Measurements from ENCODE around the gene TBRG4. TPM values are rescaled to one million over a fixed set of nuclear protein-coding genes. Genes with fewer than 3 reads are reported as not detected.

Gene TBRG4
- total RNA-seq, 2 experiments from 2014 or later: 197 TPM

DNA sequence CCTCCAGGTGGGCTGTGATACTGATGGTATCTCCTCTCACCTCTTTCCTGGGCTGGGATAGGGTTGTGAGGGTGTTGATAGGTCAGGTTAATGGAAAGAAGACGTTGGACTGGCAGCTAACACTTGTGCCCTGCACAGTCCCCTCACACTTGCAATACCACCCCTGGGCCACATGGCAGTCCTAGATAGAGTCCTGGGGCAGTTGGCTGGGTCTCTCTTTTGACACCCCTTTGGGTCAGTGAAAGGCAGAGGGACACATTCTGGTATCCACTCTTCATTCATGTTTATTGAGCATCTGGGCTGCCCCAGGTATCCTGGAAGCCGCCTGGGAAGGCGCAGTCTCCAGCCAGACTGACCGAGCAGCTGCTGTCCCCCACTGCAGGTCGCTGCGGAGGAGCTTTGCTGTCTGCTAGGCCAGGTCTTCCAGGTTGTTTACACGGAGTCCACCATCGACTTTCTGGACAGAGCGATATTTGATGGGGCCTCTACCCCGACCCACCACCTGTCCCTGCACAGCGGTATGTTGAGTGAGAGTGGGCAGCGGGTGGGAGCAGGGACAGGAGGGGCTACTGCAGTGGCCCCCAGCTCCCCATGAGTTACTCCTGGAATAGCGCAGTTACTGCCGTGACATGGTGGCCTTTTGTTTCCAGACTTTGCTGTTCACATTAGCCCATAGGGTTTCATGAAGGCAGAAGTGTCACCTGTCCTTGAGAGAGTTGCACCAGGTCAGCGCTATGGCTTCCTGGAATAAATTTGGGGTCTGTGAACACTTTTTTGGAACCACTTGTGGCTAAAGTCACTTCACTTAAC, 41.8 kb downstream of the TBRG4 start:
- Mint-ChIP-seq H3K36me3 (ENCODE audit: low read depth) (peaks cover 38% of the 10 kb centered on the region), H3K4me3 (no peak overlapping the region), H3K27me3 (no peaks in the 10 kb centered on the region), H3K27ac (peak overlapping the region; percentile 36), H3K9me3 (no peaks in the 10 kb centered on the region), H3K4me1 (ENCODE audit: low read depth) (peaks cover 8% of the 10 kb centered on the region)
- CTCF ChIA-PET: interaction anchor here (1.4 to 1.9 kb wide), 3 partner anchors 45 to 96 kb away, joined by 5 to 6 read pairs (median 5); no protein-coding TSS in a partner anchor
- no peak for TF ChIP-seq CTCF (IDR thresholded peaks at IDR 0.05)
- DNase-seq (no peak), ATAC-seq (peak; percentile 40)
- POLR2A ChIA-PET: interaction anchor here (1.1 to 1.5 kb wide), 3 partner anchors 14 to 35 kb away, joined by 3 to 6 read pairs (median 4); no protein-coding TSS in a partner anchor
- intact Hi-C loops (cut with micrococcal nuclease): no loop called here

GRCh38 chr7:45068236-45069023, 43.1 kb downstream of the TBRG4 start:
- no peak overlapping the region for H3K4me3 Mint-ChIP-seq
- intact Hi-C loops (cut with micrococcal nuclease): no loop called here
- TF ChIP-seq CTCF (IDR thresholded peaks at IDR 0.05): no peak
- CTCF ChIA-PET: interaction anchor here (1.0 to 1.9 kb wide), 2 partner anchors 56 to 68 kb away, joined by 4 to 6 read pairs; no protein-coding TSS in a partner anchor
- POLR2A ChIA-PET: interaction anchor here (1.1 to 1.5 kb wide), 2 partner anchors 33 to 103 kb away, joined by 4 to 7 read pairs; no protein-coding TSS in a partner anchor
- H3K9me3 Mint-ChIP-seq: no peaks in the 10 kb centered on the region
- no peak for DNase-seq
- H3K36me3 Mint-ChIP-seq (ENCODE audit: low read depth): peaks cover 46% of the 10 kb centered on the region
- H3K27me3 Mint-ChIP-seq: no peaks in the 10 kb centered on the region
- H3K4me1 Mint-ChIP-seq (ENCODE audit: low read depth): peaks cover 8% of the 10 kb centered on the region
- no peak for ATAC-seq
- peak overlapping the region; percentile 27 for H3K27ac Mint-ChIP-seq

GRCh38 chr7:45067582-45067981, 43.9 kb downstream of the TBRG4 start:
- Mint-ChIP-seq H3K4me1 (ENCODE audit: low read depth) (peaks cover 12% of the 10 kb centered on the region), H3K27me3 (no peaks in the 10 kb centered on the region), H3K9me3 (no peaks in the 10 kb centered on the region), H3K27ac (no peak overlapping the region), H3K36me3 (ENCODE audit: low read depth) (peaks cover 43% of the 10 kb centered on the region), H3K4me3 (no peak overlapping the region)
- POLR2A ChIA-PET: no interaction called here
- ATAC-seq (no peak), DNase-seq (no peak)
- intact Hi-C loops (cut with micrococcal nuclease): no loop called here
- CTCF ChIA-PET: interaction anchor here (1.0 kb wide), 1 partner anchor 55 kb away, joined by 4 read pairs; no protein-coding TSS in a partner anchor
- no peak for TF ChIP-seq CTCF (IDR thresholded peaks at IDR 0.05)

DNA sequence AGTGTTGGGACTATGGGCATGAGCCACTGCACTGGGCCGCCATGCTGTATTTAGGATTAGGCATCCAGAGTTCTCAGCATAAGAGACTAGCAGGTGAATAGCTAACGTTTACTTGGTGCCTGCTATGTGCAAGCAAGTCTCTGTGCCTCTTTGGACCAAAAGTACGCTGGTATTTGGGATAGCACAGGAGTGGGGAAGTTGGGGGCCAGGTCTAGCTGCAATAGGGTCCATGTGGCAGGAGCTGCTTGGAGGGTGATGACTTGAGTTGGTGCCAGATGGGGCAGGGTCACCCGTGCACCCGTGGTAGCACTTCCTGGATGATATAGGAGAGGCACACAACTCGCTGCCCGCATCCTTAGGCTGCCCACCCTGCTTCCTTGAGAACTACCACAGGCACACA, 45.1 kb downstream of the TBRG4 start:
- peak overlapping the region; percentile 49 for H3K27ac Mint-ChIP-seq
- ChIA-PET CTCF (interaction anchor here (0.9 to 1.9 kb wide), 2 partner anchors 69 to 93 kb away, joined by 3 to 5 read pairs; no protein-coding TSS in a partner anchor), POLR2A (interaction anchor here (1.4 to 1.5 kb wide), 2 partner anchors 13 to 44 kb away, joined by 4 to 5 read pairs; no protein-coding TSS in a partner anchor)
- peaks cover 22% of the 10 kb centered on the region for H3K4me1 Mint-ChIP-seq (ENCODE audit: low read depth)
- DNase-seq: no peak
- no peaks in the 10 kb centered on the region for H3K9me3 Mint-ChIP-seq
- intact Hi-C loops (cut with micrococcal nuclease): no loop called here
- no peaks in the 10 kb centered on the region for H3K27me3 Mint-ChIP-seq
- H3K36me3 Mint-ChIP-seq (ENCODE audit: low read depth): peaks cover 46% of the 10 kb centered on the region
- no peak for ATAC-seq
- H3K4me3 Mint-ChIP-seq: no peak overlapping the region
- TF ChIP-seq CTCF (IDR thresholded peaks at IDR 0.05): no peak

Data from activated CD8-positive, alpha-beta T cell treated with anti-CD3 and anti-CD28 coated beads for 36 hours (primary cell).